Heart left ventricle (tissue), 13 donors: Measurements from ENCODE around the gene NSUN7.

Source experiments
- CTCF ChIP-seq, 12 donors: fragments of 200-600 bp; sonication (generic) in 4 of 12; IDR thresholded peaks; one replicate each; pipeline versions ENCODE4 v1.5.0 to v1.8.0; 2018 to 2022; ENCODE audit warnings: antibody characterized with exemption in 12 of 12, mild to moderate bottlenecking in 5 of 12
- POLR2A ChIP-seq, 2 donors: fragments of 450-650 bp; IDR thresholded peaks; one replicate each; pipeline ENCODE4 v1.6.1; 2017; ENCODE audit warnings: antibody characterized with exemption in 2 of 2, mild to moderate bottlenecking in 2 of 2, moderate library complexity in 2 of 2
- donor health status: ischemic (EF 13 %, LVEDD 7.1; RV severe dilation, severe dysfunction).
- donor health status: DM: no; HTN: yes; CAD: no.
- donor health status: DM: no; HTN: no; CAD: no.
- donor health status: ischemic (EF 25% LVEDD 6.9; RV normal size, moderate dysfunction).
- donor health status: ischemic (EF 25% LVEDD 5.7; RV mildly dilated, moderate dysfunction).
- donor health status: ischemic (EF 35%, LVEDD 5.7; RV mildly dilated, moderate dysfunction).
- donor health status: nonischemic (EF 11% LVEDD 7.7; RV severe dilation, severe dysfunction).
- donor health status: DM: yes; HTN: yes; CAD: no.
- donor health status: PGD.
- donor health status: ischemic (EF 29% LVEDD 5.4; RV normal size, mild dysfunction).
- donor health status: nonischemic (EF 23%, LVEDD 6.1; RV moderate dilation, normal function).

GRCh38 chr4:40837094-40837870 lies 87.5 kb downstream of the NSUN7 start:
- no peak for TF ChIP-seq POLR2A (IDR thresholded peaks at IDR 0.05)
- no peak for TF ChIP-seq CTCF (IDR thresholded peaks at IDR 0.05)
